H1 (cell line): Measurements from ENCODE around the gene PPP2R2B.

Experiments
- ATF2 ChIP-seq: IDR thresholded peaks from 2 replicates; pipeline ENCODE4 v1.6.1; 2012; ENCODE audit warnings: low read length, inconsistent platforms
- CEBPB ChIP-seq: IDR thresholded peaks from 2 replicates; pipeline ENCODE4 v1.6.1; 2012; ENCODE audit warnings: low read depth, low read length
- CTCF ChIP-seq, 3 experiments: IDR thresholded peaks; 1 replicate in 2 of 3; 2 replicates in 1 of 3; pipeline versions ENCODE4 v1.5.1 to v1.6.1; 2011; ENCODE audit warnings: low read length in 3 of 3, mild to moderate bottlenecking in 3 of 3, inconsistent platforms in 2 of 3, low read depth in 1 of 3, moderate library complexity in 1 of 3; ENCODE audit not compliant: insufficient read depth in 1 of 3; ENCODE audit errors: control extremely low read depth in 1 of 3
- FOSL1 ChIP-seq: IDR thresholded peaks from 2 replicates; pipeline ENCODE4 v1.6.1; 2011; ENCODE audit warnings: mild to moderate bottlenecking, low read depth, low read length, moderate library complexity; ENCODE audit not compliant: insufficient read depth
- HDAC6 ChIP-seq: IDR thresholded peaks from one replicate; pipeline ENCODE4 v1.7.1; 2012; ENCODE audit warnings: low read depth, mild to moderate bottlenecking, inconsistent platforms, low read length, moderate library complexity
- MAX ChIP-seq: IDR thresholded peaks from 2 replicates; pipeline ENCODE4 v1.6.1; 2012; ENCODE audit warnings: inconsistent platforms
- POLR2A ChIP-seq, 2 experiments: IDR thresholded peaks; 1 replicate in 1 of 2; 2 replicates in 1 of 2; pipeline ENCODE4 v1.6.1; 2011; ENCODE audit warnings: low read depth in 2 of 2, low read length in 2 of 2, mild to moderate bottlenecking in 2 of 2; ENCODE audit errors: control extremely low read depth in 1 of 2
- TAF1 ChIP-seq: IDR thresholded peaks from 2 replicates; pipeline ENCODE4 v1.6.1; 2011; ENCODE audit warnings: mild to moderate bottlenecking, low read depth, low read length

GRCh38 chr5:146751781-146752401 is 126.7 kb downstream of the PPP2R2B start:
- TF ChIP-seq ATF2 (no peak), MAX (no peak), CTCF (IDR thresholded peaks at IDR 0.05; ENCODE audit: control extremely low read depth in 1 of 3, insufficient read depth in 1 of 3, low read depth in 1 of 3, low read length in 3 of 3) (no peak), POLR2A (IDR thresholded peaks at IDR 0.05; ENCODE audit: control extremely low read depth in 1 of 2, low read depth in 2 of 2, low read length in 2 of 2) (no peak), TAF1 (no peak), FOSL1 (no peak), HDAC6 (no peak), CEBPB (no peak)
